ENCODE measurements around the gene CD7.

The CD7 gene

GRCh38 chr17:82328141-82328993 lies 11.0 kb upstream of the CD7 start:
- no peak for DNase-seq

GRCh38 chr17:82327757-82328140 lies 10.3 kb upstream of the CD7 start:
- DNase-seq: no peak

GRCh38 chr17:82327289-82327688 lies 9.9 kb upstream of the CD7 start:
- DNase-seq: no peak

DNA sequence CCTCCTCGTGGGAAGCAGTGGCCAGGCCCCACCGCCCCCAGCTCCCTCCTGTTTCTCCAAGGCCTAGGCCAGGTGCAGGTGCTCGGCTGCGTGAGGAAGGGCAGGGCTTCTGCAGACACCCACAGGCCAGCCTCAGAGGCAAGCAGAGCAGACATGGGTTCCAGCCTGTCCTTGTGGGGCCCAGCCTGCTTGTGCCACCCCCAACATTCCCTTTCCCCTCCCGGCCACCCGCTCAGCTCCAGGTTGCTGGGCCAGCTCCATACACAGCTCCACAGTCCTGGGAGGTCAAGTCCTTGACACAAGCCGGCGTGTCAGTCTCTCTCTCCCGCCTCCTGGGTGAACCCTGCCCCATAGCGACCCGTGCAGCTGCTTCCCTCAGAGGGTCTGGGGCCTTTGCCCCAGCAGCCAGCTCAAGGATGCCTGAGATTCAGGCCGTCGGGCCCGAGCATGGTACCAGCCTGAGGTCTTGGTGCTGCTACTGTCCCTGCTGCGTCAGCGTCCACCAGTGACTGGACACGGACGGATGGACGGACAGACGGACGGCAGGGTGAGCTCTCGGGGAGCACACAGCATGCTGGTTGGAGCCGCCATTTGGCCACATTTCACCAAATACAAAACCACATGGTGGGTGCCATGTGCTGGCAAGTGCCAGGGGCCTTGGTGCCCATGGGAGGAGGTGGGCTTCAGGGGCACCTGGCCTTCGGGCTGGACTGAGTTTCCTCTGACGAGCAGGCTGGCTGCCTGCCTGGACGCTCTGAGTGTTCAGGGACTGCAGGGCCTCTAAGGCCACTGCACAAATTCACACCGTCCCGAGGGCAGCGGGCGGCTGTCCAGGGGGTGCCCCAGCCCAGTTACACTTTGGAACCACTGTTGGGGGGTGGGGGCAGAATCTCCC lies 8.1 kb upstream of the CD7 start:
- no peak for DNase-seq

GRCh38 chr17:82324566-82325285 lies 7.3 kb upstream of the CD7 start:
- DNase-seq: no peak

GRCh38 chr17:82323514-82324234 lies 6.3 kb upstream of the CD7 start:
- no peak for DNase-seq

- DNase-seq: no peak
Measured at GRCh38 chr17:82322526-82323453, 5.4 kb upstream of the CD7 start.

GRCh38 chr17:82321947-82322466 lies 4.6 kb upstream of the CD7 start:
- DNase-seq: no peak

DNA sequence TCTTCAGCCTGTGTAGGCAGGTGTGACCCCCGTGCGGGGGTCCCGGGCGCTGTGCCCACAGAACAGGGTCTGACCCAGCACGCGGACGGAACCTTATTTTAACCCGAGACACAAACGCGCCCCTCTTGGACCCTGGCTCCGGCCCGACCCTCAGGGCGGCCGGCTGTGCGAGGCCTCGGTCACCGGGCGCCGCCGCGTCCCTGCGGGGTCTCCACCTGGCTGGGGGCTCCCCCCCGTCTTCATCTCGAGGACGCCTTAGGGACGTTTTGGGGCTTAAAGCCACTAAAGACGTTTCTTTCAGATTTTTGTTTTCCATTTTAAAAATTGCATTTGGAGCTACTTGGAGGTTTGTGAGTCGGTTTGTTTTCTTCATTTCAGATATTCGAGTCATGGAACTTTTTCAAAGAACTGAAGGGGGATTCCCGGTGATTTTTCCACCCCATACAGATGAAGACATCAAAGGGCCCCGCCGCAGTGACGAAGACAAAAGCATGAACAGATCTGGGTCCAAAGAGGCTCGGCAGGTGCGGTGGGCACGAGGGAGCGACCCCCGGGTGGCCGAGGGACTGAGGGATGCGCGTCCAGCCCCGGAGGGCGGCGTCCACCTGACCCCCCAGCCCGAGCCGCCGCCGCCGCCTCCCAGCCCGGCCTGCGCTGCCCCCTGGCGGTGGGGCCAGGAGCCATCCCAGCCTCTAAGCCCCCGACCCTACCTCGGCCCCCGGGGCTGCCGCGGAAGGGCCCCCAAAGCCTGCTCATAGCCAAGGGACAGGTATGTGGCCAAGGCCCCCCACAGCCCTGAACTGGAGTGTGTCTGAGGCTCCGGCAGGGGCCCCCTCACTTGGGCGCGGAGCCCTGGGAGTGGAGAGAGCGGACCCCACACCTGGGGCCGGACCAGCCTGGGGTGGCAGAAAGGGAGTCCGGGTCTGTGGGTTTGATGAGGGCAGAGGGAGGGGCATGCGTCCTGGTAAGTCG lies 3.8 kb upstream of the CD7 start:
- no peak for DNase-seq

- no peak for DNase-seq
Measured at GRCh38 chr17:82320140-82320840, 2.9 kb upstream of the CD7 start.

- DNase-seq: no peak
Measured at GRCh38 chr17:82319619-82320062, 2.2 kb upstream of the CD7 start.

GRCh38 chr17:82318772-82319606 lies 1.6 kb upstream of the CD7 start:
- no peak for DNase-seq

DNA sequence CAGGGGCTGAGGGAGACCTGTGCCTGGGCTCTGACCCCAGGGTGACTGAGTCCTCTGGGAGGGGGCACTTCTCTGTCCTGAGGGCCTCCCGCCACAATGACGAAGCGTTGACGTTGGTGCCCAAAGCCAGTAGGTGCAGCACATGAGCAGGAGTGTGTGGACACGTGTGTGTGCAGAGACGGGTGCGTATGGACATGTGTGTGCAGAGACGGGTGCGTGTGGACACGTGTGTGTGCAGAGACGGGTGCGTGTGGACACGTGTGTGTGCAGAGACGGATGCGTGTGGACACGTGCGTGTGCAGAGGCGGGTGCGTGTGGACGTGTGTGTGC lies 726 bp upstream of the CD7 start:
- no peak for DNase-seq

DNA sequence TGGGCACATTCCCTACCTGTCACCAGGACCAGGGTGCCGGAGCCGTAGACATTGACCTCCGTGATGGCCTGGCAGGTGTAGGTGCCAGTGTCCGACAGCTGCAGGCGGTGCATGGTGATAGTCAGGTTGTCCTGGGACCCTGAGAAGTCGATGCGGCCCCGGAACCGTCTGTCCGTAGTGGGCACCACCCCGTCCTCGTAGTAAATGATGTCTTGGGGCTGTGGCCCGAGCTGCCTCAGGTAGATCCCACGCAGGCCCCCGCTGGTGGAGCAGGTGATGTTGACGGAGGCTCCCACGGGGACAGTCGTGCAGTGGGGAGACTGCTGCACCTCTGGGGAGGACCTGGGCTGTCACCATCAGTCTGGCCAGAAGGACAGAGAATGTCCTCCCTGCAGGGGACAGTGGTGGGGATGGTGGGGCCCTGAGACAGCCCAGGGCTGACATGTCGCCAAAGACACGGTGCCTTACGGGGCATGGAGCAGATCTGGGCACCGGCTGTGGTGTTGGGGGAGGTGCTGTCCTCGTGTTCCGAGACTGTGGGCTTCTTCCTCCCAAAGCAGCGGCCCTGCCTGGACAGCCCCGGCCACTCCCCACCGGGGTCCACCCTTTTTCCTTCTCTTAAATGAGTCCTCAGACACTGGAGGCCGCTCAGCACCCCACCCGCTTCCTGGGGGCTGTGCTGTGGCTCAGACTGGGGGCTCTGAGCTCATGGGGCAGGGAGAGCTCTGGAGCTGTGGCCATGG lies 586 bp downstream of the CD7 start:
- DNase-seq: no peak

GRCh38 chr17:82315703-82316358 lies 1.6 kb downstream of the CD7 start:
- DNase-seq: no peak

DNA sequence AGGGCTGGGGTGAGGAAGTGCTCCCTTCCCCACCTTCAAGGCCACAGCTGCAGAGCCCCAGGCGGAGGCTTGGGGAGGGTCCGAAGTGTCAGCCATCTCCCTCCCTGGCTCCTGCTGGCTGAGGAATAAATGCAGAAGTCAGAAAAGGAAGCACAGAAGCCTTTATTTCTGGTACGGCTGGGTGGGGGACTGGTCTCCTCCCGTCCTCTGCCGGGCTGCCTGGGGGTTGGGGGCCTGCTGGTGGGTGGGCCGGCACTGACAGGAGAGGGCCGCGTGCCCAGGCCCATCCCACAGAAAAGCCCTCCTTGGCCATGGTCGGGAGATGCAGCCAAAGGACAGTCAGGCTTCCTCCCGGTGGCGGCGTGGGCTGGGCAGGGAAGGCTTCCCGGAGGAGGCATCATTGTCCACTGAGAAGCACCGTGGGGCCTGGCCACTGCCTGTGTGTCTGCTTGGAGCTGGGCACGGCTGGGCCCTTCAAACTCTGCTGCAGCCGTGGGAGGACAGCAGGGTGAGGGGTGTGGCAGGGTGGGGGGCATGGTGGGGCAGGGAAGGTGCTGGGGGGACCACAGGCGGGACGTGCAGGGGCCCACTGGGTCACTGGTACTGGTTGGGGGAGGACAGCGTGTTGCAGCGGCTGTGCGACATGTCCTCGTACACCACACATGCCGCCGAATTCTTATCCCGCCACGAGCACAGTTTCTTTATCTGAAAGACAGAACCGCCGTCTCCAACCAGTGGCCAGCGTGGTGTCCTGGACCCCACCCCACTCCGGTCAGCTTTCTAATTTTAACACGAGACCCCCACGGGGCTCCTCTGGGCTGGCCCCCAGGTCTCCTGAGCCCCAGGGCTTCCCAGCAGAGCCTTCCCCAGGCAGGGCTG lies 2.4 kb downstream of the CD7 start:
- DNase-seq: no peak
